IPS DF 19.7 (cell line): ENCODE data around the gene RTN4IP1.
"Not testable (repeated sequence)": the region's sequence is repeated elsewhere in the genome, so short reads cannot be mapped to it uniquely, and the experiment has no call there.

Source experiments
- DNase-seq: peaks from one replicate; pipeline ENCODE4 v3.0.0-alpha.2; 2013; ENCODE audit warnings: low read depth, low spot score

The RTN4IP1 gene

DNA sequence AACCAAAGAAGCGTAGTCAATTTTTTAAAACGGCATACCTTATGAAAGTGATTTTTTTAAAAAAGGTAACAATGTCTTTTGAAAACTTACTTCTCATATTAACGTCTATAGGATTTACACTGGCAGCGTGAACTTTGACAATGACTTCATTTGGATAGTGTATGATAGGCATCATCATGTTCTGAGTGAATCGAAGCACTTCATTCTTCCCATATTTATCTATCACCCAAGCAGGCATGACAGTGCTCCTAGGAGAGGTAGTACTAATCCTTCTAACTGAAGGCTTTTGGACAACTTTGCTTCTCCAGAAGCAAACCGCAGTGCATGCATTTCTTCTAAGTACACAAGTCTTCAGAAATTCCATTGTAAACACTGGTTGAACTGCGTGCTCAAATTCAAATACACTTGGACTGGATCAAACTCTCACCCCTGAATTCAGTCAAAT is 618 bp downstream of the RTN4IP1 start:
- DNase-seq = no peak

DNA sequence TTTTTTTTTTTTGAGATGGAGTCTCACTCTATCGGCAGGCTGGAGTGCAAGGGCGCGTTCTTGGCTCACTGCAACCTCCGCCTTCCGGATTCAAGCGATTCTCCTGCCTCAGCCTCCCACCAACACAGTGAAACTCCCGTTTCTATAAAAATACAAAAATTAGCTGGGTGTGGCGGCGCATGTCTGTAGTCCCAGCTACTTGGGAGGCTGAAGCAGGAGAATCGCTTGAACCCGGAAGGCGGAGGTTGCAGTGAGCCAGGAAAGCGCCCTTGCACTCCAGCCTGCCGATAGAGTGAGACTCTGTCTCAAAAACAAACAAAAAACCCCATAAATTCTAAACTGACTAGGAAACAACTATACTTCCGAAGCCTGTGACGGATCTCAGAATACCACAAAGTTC is 1.5 kb downstream of the RTN4IP1 start:
- not testable (repeated sequence) for DNase-seq

DNA sequence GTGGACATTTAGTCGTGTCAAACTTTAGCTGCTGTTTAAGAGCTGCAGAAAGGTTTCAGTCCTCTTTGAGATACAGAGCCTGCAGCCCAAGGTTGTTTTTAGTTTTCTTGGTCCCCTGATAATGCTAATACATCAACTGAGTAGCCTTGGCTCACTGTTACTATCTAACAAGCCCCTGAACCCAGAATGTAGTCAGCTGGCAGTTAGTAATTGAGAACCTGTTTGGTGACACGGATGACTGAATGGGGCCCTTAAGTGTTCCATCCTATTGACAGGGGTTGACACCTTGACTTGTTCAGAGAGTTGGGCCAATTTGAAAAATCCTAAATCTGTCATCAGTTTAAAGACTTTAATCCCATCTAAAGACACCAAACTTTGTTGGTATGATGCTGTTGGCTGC is 2.8 kb downstream of the RTN4IP1 start:
- DNase-seq = no peak

DNA sequence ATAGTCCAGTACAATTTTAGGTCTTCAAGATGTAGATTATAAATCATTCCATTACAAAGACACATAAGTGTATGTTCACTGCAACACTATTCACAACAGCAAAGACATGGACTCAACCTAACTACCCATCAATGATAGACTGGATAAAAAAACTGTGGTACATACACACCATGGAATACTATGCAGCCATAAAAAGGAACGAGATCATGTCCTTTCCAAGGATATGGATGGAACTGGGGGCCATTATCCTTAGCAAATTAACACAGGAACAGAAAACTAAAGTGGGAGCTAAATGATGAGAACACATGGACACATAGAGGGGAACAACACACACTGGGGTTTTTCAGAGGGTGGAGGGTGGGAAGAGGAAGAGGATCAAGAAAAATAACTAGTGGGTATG is 6.3 kb downstream of the RTN4IP1 start:
- DNase-seq = no peak

DNA sequence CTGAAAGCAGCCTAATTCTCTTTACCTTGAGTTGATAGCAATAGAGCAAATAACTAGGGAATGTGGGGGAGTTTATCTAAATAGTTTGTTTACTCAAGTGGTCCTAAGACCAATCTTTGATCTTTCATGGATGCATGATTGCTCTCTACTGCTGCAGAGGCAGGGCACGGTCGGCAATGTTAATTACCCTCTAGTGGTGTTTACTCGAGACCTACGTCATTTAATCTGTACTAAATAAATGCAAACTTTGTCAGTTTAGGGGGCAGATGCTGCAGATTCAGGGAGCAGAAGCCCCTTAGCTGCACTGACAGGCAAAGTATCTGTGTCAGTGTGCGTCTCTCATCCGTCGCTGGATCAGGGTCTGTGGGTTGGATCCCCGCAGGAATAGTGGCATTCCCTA is 6.9 kb downstream of the RTN4IP1 start:
- DNase-seq = no peak

DNA sequence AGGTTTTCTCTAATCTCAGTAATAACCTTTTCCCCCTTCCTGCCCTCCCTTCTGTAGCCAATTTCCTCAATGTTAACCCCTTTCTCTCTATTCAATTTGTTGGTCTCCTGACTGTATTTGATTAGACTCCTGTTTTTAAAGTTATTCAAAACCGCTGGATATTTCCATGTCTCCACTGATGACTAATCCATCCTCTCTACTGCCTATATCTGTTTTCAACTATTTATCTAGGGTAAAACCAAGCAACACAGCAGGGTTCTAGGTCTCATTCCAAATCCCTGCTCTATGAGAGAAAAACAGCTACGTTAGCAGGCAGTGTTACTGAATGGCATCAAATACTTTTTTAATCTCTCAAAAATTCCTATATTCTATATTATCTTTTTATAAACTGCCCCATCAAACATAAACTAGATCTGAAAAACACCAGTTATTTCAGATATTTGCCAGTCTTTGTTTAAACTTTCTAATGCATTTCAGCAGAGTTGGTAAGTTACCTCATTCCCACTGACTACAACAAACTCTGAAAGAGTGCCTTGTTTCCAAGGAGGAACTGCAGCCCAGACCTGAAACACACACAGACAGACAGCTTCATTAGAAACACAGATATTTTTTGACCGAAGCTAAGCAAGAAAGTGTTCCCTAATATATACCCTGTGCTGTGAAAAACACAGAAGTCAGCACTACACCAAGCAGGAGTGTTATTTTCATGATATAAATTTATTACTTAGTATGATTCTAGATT is 8.2 kb downstream of the RTN4IP1 start:
- DNase-seq = no peak

DNA sequence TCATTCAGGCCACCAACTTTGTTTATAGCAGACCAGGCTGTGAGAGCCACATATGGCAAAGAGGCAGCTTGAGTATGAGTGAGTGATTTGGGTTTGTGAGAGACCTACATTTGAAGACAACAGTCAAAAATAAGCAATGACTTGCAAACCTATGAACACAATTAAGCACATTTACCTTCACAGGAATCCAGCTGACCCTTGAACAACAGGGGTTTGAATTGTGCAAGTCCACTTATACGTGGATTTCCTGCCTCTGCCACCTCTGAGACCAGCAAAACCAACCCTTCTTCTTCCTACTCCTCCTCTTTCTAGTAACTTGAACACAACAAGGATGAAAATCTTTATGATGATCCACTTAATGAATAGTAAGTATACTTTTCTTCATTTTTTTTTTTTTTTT is 10.1 kb downstream of the RTN4IP1 start:
- no peak for DNase-seq

DNA sequence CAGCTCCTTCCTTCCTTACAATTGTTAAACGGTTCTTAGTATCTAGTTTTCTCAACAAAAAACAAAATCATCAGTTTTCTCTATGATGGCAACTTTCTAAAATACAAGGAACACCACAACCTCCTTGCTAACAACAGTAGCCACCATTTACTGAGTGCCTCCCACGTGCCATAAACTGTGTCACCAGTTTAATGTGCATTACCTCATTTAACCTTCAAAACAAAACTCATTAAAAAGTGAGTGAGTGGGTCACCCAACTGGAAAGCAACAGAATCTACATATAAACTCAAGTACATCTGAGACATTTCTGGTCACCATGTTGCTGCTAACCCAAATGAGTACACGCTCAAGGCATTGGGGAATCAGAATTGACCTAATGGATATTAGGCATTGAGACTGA is 11.0 kb downstream of the RTN4IP1 start:
- no peak for DNase-seq

DNA sequence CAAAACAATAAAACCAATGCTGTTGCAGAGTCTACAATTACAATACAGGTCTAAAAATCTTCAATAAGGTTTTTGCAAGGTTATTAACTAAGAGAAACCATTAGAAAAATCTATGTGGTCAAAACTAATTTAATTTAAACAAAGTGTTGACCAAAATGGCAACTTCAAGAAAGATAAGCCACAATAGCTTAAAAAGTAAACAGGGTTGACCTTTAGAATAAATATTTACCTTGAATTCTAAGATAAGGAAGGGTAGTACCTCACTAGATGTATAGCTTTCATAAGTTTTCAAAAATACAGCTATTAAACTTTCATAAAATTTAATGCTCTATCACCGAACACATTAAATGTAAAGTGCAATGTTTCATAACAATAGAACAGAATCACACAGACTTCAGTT is 11.4 kb downstream of the RTN4IP1 start:
- DNase-seq = no peak

DNA sequence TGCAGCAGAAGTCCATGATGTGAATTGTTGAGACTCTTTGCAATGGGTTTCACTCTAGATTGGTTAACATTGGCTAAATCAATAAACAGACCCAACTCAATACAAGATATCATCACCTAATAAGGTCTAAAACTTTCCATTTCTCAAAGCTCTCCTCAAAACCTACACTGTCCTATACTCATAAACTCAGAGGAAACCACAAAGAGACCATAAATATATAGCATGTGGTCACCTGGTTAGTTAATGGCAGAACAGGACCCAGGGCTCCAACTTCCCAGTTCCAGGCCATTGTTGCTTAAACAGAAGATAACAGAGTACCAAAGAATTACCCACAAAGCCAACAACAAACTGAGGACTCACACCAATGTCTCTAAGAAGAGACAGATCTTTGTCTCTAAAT is 12.0 kb downstream of the RTN4IP1 start:
- no peak for DNase-seq

DNA sequence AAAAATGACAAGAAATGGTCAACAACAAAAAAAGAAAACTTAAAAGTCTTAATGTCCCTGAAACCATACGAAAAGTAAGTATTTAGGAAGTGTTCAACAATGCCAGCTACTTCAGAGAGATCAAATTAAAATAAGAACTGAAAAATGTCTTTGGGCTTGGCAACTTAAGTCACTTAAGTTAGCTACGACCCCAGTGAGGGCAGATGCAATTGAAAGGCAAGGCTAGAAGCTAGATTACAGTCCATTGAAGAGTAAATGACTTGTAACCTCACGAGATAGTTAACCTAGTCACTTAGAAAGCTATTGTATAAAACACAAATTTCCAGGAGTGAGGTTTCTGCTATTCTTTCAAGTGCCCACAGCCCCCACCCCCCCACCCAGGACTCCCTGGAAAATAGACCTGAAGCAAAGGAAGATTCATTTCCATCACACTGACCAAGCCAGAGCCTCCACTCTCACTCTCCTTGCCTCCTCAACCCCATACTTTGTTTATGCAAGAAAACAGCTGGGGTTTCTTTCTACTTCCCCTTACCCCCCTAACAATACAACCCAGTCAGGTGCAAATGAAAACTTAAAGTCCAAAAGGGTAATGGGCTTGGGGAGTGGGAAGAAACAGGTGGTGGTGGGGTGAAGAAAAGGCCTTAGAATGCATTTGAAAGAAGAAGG is 14.6 kb downstream of the RTN4IP1 start:
- DNase-seq = peak; percentile 84

DNA sequence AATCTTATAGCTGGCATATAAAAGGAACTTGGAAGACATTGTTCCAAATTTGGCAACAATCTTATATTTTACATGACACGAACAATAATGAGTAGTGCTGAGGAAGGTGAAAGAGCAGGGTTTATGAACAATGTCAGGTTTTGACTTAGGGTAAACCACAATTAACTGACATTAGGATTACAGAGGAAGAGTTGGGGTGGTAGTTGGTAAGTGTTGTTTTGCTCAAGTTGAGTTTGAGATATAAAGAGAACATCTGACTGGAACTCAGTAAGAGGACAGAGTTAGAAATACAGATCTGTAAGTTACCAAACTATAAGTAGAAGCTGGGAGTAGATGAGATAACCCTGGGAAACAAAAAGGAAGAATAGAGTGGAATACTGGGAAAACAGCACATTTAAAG is 15.1 kb downstream of the RTN4IP1 start:
- no peak for DNase-seq

DNA sequence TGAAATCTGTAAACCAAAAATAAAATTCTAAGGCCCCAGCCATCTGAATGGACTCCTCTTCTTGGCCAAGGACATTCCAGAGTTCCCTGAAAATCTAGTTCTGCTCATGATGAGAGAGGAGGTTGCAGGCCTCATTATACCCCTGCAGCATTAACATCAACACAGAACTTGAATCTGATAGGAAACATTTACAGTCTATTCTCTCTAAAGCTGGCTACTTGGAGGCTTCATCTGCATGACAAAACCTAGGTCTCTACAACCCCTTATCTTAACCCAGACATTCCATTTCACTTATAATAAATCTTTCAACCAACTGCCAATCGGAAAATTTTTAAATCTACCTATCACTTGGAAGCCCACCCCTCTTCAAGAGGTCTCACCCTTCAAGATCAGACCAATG is 15.7 kb downstream of the RTN4IP1 start:
- DNase-seq = peak; percentile 40

DNA sequence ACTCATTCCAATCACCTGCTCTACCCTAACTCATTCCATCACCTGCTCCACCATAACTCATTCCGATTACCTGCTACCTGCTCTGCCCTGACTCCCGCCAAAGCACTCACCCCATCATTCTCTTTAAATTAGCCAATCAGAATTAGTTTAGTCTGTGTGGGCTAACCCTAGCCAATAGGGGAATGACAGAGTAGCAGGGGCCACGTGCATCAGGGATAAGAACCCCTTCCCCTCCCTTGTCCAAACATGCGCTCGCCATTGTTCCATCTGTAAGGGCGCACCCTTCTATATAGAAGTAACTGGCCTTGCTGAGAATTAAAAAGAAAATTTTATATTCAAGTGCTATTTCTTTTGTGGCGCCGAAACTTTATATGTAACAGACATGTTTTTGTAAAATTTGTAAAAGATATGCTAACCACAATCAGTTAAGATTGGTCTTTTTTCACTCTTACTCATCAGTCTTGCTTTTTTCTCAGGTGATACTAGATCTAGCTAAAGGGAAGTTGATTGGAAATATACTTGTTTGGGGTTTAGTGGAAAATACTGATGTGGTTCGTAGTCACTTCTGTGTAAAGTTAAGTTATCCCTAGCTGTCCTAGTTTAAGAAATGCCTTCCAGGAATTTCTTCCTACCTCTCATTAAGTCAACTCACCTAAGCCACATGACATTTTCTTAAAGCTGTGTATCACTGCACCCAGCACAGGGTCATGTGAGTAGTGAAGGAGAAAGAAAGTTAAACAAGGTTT is 16.5 kb downstream of the RTN4IP1 start:
- no peak for DNase-seq

DNA sequence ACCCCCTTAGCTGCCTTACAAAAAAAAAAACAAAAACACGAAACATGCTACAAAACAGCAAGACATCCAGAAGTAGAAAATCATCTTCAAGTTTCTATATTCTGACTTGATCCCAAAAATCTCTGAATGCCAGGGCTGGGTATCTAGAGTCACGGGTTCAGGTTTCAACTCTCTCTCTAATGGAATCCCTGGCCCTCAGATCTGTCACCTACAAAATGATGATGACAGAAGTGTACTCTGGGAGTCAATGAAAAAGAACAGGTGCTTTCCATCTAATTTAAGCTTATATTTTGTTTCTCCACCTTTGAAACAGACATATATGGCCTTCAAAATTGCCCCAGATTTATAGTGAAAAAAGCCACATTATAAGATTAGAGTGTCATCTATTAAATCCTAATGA is 18.3 kb downstream of the RTN4IP1 start:
- DNase-seq = no peak

DNA sequence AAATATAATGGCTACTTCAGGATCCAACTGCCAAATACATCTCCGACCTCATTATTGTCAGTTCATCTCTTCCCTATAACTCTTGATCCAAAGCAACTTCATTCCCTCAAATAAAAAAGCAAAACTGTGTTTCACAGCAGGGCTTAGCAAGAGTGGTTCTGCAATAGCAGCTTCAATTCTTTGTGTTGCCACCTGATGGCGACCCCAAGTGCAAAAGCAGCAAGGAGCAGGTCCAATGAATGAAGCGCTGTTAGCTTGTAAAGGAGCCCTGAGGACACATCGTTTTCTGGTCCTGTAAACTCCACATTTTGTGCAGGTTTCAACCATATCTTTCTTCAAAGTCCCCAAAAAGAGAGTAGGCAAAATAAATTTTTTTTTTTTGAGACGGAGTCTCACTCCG is 19.6 kb downstream of the RTN4IP1 start:
- no peak for DNase-seq

DNA sequence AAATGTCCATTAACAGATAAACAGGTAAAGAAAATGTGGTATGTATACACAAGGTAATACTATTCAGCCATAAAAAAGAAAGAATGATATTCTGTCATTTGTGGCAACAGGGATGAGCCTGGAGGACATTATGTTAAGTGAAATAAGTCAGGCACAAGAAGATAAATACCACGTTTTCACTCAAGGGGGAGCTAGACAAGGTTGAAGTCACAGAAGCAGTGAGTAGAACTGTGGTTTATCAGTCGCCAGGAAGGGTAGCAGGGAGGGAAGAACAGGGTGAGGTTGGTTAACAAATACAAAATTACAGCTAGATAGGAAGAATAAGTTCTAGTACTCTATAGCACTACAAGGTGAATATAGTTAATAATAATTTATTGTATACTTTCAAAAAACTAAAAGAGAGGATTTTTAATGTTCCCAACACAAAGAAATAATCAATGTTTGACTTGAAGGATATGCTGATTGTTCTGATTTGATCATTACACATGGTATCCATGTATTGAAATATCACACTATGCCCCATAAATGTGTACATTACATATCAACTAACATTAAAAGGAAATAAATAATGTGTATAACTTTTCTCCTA is 21.1 kb downstream of the RTN4IP1 start:
- DNase-seq = peak; percentile 54

DNA sequence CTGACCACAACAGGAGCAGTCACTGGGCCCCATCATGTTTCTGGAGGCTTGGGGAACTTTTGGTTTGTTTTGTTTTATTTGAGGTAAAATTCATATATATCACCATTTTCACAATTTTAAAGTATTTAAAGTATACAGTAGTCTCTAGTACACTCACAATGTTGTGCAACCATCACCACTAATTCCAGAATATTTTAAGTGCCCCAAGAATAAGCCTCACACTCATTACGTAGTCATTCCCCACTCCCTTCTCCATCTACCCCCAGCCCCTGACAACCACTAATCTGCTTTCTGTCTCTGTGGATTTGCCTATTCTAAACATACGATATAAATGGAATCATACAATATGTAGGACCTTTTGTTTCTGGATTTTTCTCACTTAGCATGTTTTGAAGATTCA is 29.0 kb downstream of the RTN4IP1 start:
- no peak for DNase-seq

DNA sequence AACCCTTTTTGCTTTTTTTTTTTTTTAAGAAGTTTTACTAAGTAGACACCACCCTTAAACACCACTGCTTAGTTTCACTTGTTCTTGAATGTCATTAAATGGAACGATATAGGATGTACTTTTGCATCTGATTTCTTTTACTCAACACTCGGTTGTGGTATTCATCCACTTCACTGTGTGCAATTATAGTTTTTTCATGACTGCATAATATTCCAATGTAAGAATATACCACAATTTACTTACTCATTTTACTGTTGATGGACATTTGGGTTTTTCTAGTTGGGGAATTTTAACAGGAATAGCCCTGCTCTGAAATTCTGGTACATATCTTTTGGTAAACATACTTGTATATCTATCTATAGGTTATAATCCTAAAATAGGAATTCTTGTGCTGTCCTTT is 29.9 kb downstream of the RTN4IP1 start:
- DNase-seq = no peak

DNA sequence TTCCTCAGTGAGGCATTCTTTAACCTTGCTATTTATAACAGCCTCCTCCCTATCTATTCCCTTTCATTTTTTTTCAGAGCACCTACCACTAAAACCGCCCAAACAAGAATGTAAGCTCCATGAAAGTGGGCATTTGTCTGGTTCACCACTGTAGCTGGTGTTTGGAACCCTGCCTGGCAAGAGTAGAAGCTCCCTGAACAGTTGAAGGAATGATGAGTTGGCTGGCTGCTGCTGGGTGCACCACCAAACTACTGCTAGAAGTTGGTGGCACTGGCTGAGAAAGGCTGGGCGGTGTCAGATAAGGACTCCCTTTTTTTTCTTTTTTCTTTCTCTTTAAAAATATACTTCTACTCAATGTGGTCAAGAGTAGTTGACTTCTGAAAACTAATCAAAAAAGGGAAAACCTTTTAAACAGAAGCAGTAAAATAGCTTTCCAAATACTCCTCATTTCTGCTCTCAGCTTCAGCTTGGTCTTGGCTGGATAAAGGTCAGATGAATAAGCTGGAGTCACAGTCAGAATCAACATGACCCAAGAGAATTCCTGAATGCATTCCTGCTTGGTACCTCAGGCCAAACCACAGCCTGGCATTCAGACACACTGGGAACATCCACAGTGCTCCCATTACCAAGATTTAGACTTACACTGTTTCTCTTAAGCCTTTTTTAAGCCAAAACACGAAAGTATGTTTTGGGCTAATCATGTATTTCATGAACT is 38.0 kb downstream of the RTN4IP1 start:
- no peak for DNase-seq

DNA sequence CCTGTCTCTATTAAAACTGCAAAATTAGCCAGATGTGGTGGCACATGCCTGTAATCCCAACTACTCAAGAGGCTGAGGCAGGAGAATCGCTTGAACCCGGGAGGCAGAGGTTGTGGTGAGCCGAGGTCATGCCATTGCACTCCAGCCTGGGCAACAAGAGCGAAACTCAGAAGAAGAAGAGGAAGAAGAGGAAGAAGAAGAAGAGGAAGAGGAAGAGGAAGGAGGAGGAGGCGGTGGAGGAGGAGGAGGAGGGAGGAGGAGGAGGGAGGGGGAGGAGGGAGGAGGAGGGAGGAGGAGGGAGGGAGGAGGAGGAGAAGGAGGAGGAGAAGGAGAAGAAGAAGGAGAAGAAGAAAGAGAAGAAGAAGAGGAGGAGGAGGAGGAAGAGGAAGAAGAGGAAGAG is 40.4 kb downstream of the RTN4IP1 start:
- not testable (repeated sequence) for DNase-seq
